Activated CD4-positive, alpha-beta T cell treated with anti-CD3 and anti-CD28 coated beads, Interleukin-2, amount 10 ng/mL, durations not matched to agents 24 days and 14 days (primary cell): ENCODE data around the gene CDC42SE2. TPM values are rescaled to one million over a fixed set of nuclear protein-coding genes. Genes with fewer than 3 reads are reported as not detected.

Experiments
- total RNA-seq: library from RNA; stranded (reverse); gene quantifications from 2 replicates; pipeline ENCODE4 v1.2.3, GENCODE V29; 2022

The CDC42SE2 gene
- total RNA-seq, 1 donor from 2014 or later, result 96.2 TPM

Other genes starting within 250 kb of the CDC42SE2 start
- gene HINT1, start 98.8 kb upstream of the CDC42SE2 start, total RNA-seq, result 280 and 282 TPM in 2 replicates
- gene LYRM7, start 93.1 kb upstream of the CDC42SE2 start, total RNA-seq, result 17.9 and 18.1 TPM in 2 replicates